K562 (cell line): ENCODE data around the gene HTR4. TPM values are rescaled to one million over a fixed set of nuclear protein-coding genes. Genes with fewer than 3 reads are reported as not detected.
A peak's percentile ranks its signal among the peaks of the same experiment; 100 is the strongest.

ENCODE experiments used
- ATF7 ChIP-seq: fragments of 450-650 bp; IDR thresholded peaks from 2 replicates; pipeline ENCODE4 v1.7.1; 2014; ENCODE audit warnings: mild to moderate bottlenecking, moderate library complexity
- CEBPG ChIP-seq, 3 experiments: fragments of 200-800 bp in 1 of 3; sonication (Bioruptor generic) in 1 of 3; sonication (generic) in 1 of 3; formaldehyde crosslinking in 1 of 3; IDR thresholded peaks in 2 of 3; conservative IDR thresholded peaks in 1 of 3; 2 replicates each; pipeline versions ENCODE4 v1.6.1 to v1.8.0; 2016 to 2022; ENCODE audit warnings: missing compliant biosample characterization in 2 of 3, missing genetic modification characterization in 2 of 3, mild to moderate bottlenecking in 1 of 3, missing genetic modification reagents in 1 of 3
- EHMT2 ChIP-seq: fragments of 450-650 bp; IDR thresholded peaks from 2 replicates; pipeline ENCODE4 v1.6.1; 2018; ENCODE audit warnings: antibody characterized with exemption
- EP300 ChIP-seq: IDR thresholded peaks from 2 replicates; pipeline ENCODE4 v1.6.1; 2012; ENCODE audit warnings: low read length, improper control_type of control experiment
- ESRRB ChIP-seq: fragments of 250-450 bp; sonication (Bioruptor Pico); IDR thresholded peaks from 2 replicates; pipeline ENCODE4 v1.5.0; 2020; ENCODE audit warnings: mild to moderate bottlenecking, moderate library complexity, borderline replicate concordance
- ETV5 ChIP-seq: sonication (generic); formaldehyde crosslinking; IDR thresholded peaks from 2 replicates; pipeline ENCODE4 v1.4.0; 2020; ENCODE audit warnings: low read depth, mild to moderate bottlenecking, missing genetic modification reagents
- EWSR1 ChIP-seq: fragments of 450-650 bp; IDR thresholded peaks from 2 replicates; pipeline ENCODE4 v1.6.1; 2018; ENCODE audit warnings: borderline replicate concordance, mild to moderate bottlenecking, low read depth, moderate library complexity; ENCODE audit not compliant: partially characterized antibody
- FOXP1 ChIP-seq: sonication (generic); formaldehyde crosslinking; IDR thresholded peaks from 2 replicates; pipeline ENCODE4 v1.8.0; 2022; ENCODE audit warnings: mild to moderate bottlenecking, missing genetic modification reagents
- IRF2 ChIP-seq: sonication (generic); formaldehyde crosslinking; IDR thresholded peaks from 2 replicates; pipeline ENCODE4 v1.8.1; 2022; ENCODE audit warnings: mild to moderate bottlenecking, missing genetic modification reagents
- KDM1A ChIP-seq, 2 experiments: fragments of 450-650 bp; IDR thresholded peaks; 2 replicates each; pipeline ENCODE4 v1.6.1; 2016; ENCODE audit warnings: mild to moderate bottlenecking in 2 of 2
- NFE2L1 ChIP-seq: fragments of 450-650 bp; IDR thresholded peaks from 2 replicates; pipeline ENCODE4 v1.6.1; 2016; ENCODE audit warnings: missing genetic modification characterization, low read depth, mild to moderate bottlenecking, missing compliant biosample characterization, moderate library complexity, borderline replicate concordance
- PRMT5 ChIP-seq: sonication (generic); formaldehyde crosslinking; IDR thresholded peaks from 2 replicates; pipeline ENCODE4 v1.5.0; 2020; ENCODE audit warnings: missing genetic modification reagents
- PTTG1 ChIP-seq: fragments of 450-650 bp; IDR thresholded peaks from 2 replicates; pipeline ENCODE4 v1.6.1; 2016; ENCODE audit warnings: low read depth, mild to moderate bottlenecking, missing genetic modification characterization, missing compliant biosample characterization
- RBFOX2 ChIP-seq: fragments of 200-400 bp; formaldehyde crosslinking; IDR thresholded peaks from 2 replicates; pipeline ENCODE4 v1.6.1; 2017; ENCODE audit warnings: low read depth, mild to moderate bottlenecking, low read length, moderate library complexity
- RFX1 ChIP-seq: fragments of 450-650 bp; IDR thresholded peaks from 2 replicates; pipeline ENCODE4 v1.6.1; 2016; ENCODE audit warnings: mild to moderate bottlenecking, moderate library complexity
- SAFB2 ChIP-seq: fragments of 200-400 bp; formaldehyde crosslinking; IDR thresholded peaks from 2 replicates; pipeline ENCODE4 v1.6.1; 2018; ENCODE audit warnings: borderline replicate concordance, low read length, low read depth, moderate library complexity; ENCODE audit not compliant: severe bottlenecking
- SMARCA4 ChIP-seq: fragments of 450-650 bp; IDR thresholded peaks from 2 replicates; pipeline ENCODE4 v1.6.1; 2016
- SMARCC2 ChIP-seq: fragments of 450-650 bp; IDR thresholded peaks from 2 replicates; pipeline ENCODE4 v1.6.1; 2017; ENCODE audit warnings: antibody characterized with exemption, moderate library complexity, mild to moderate bottlenecking, low read depth
- SMARCE1 ChIP-seq: fragments of 450-650 bp; IDR thresholded peaks from 2 replicates; pipeline ENCODE4 v1.7.1; 2016; ENCODE audit warnings: mild to moderate bottlenecking
- SOX6 ChIP-seq: fragments of 450-650 bp; IDR thresholded peaks from 2 replicates; pipeline ENCODE4 v1.6.1; 2014; ENCODE audit warnings: mild to moderate bottlenecking
- SUPT5H ChIP-seq: fragments of 450-650 bp; IDR thresholded peaks from 2 replicates; pipeline ENCODE4 v1.6.1; 2016
- TAF1 ChIP-seq: IDR thresholded peaks from 2 replicates; pipeline ENCODE4 v1.6.1; 2011; ENCODE audit warnings: mild to moderate bottlenecking, low read length, moderate library complexity; ENCODE audit not compliant: insufficient read depth, control insufficient read depth, severe bottlenecking; ENCODE audit errors: extremely low read depth
- TEAD4 ChIP-seq, 2 experiments: sonication (generic) in 1 of 2; formaldehyde crosslinking in 1 of 2; IDR thresholded peaks; 2 replicates each; pipeline versions ENCODE4 v1.6.1 to v1.8.0; 2012 to 2022; ENCODE audit warnings: borderline replicate concordance in 1 of 2, inconsistent platforms in 1 of 2, low read length in 1 of 2, mild to moderate bottlenecking in 1 of 2, missing genetic modification reagents in 1 of 2
- TFAM ChIP-seq: fragments of 250-450 bp; sonication (Bioruptor Pico); conservative IDR thresholded peaks from 2 replicates; pipeline ENCODE4 v1.5.0; 2021; ENCODE audit warnings: mild to moderate bottlenecking, moderate library complexity
- TGIF2 ChIP-seq: sonication (generic); formaldehyde crosslinking; IDR thresholded peaks from 2 replicates; pipeline ENCODE4 v1.8.1; 2022; ENCODE audit warnings: mild to moderate bottlenecking, missing genetic modification reagents, moderate library complexity
- XRCC4 ChIP-seq: IDR thresholded peaks from one replicate; pipeline ENCODE4 v1.6.1; 2011; ENCODE audit not compliant: insufficient read depth, insufficient read length; ENCODE audit errors: extremely low read depth
- ZNF23 ChIP-seq: fragments of 250-450 bp; sonication (Bioruptor Pico); IDR thresholded peaks from 2 replicates; pipeline ENCODE4 v1.4.0; 2020; ENCODE audit warnings: mild to moderate bottlenecking
- ZNF57 ChIP-seq: fragments of 450-650 bp; formaldehyde crosslinking; IDR thresholded peaks from 2 replicates; pipeline ENCODE4 v1.4.0; 2020; ENCODE audit warnings: mild to moderate bottlenecking, moderate library complexity
- ZNF707 ChIP-seq: fragments of 250-450 bp; sonication (Bioruptor Pico); conservative IDR thresholded peaks from 2 replicates; pipeline ENCODE4 v1.8.0; 2022; ENCODE audit warnings: inconsistent platforms, mild to moderate bottlenecking, moderate library complexity
- ZNF740 ChIP-seq, 3 experiments: fragments of 200-800 bp in 1 of 3; sonication (Bioruptor generic) in 1 of 3; sonication (generic) in 1 of 3; formaldehyde crosslinking in 1 of 3; IDR thresholded peaks; 2 replicates each; pipeline versions ENCODE4 v1.6.1 to v1.8.0; 2016 to 2022; ENCODE audit warnings: mild to moderate bottlenecking in 2 of 3, missing compliant biosample characterization in 2 of 3, missing genetic modification characterization in 2 of 3, missing genetic modification reagents in 1 of 3
- polyA plus RNA-seq, 8 experiments: library from polyadenylated mRNA; depleted of rRNA in 4 of 8; stranded (reverse) in 5 of 8; unstranded in 3 of 8; fragments of >200 nt; fragmentation: Nextera tagmentation in 2 of 8; fragmentation: Illumina TruSeq in 1 of 8; extraction: Ambion mirVana in 2 of 8; extraction: Trizol in 1 of 8; gene quantifications; 2 replicates each; pipeline versions ENCODE4 v1.2.1 to v1.2.3, GENCODE V29; 2011 to 2014; ENCODE audit warnings: inconsistent platforms in 1 of 8, missing spikeins in 1 of 8
- total RNA-seq, 7 experiments: library from RNA; depleted of rRNA in 6 of 7; stranded (reverse); fragments of >200 nt in 6 of 7; fragmentation: Illumina TruSeq in 2 of 7; extraction: Trizol in 2 of 7; gene quantifications; 2 replicates each; pipeline versions ENCODE4 v1.2.1 to v1.2.3, GENCODE V29; 2011 to 2021; ENCODE audit warnings: low replicate concordance in 1 of 7

The HTR4 gene
- total and polyA plus RNA-seq, 9 of the 15 experiments (the other 6 are each of a cell fraction or from before 2014, with no cell fraction given) = 0.13 TPM; not detected in 8

- TF ChIP-seq SOX6 (no peak), ESRRB (no peak), PRMT5 (CRISPR knock-in tag) (no peak), SAFB2 (no peak), EP300 (peak; percentile 33; the same call in 1 of the 2 replicates), SMARCC2 (no peak), RBFOX2 (no peak), IRF2 (CRISPR knock-in tag) (no peak), SUPT5H (no peak), EHMT2 (no peak), ZNF707 (no peak), NFE2L1 (tag) (no peak), ZNF23 (CRISPR knock-in tag) (no peak), TEAD4 (IDR thresholded peaks at IDR 0.05; ENCODE audit: low read length) (peak; percentile 68), TEAD4 (CRISPR knock-in tag; IDR thresholded peaks at IDR 0.05; ENCODE audit: borderline replicate concordance) (no peak), CEBPG (CRISPR knock-in tag; IDR thresholded peaks at IDR 0.05) (no peak), CEBPG (tag; conservative IDR thresholded peaks at IDR 0.05 in 1 of 2, IDR thresholded peaks at IDR 0.05 in 1 of 2) (peak in 1 of 2 experiments; percentile 8; a peak in 1 of 4 replicates), TFAM (CRISPR knock-in tag) (no peak), ATF7 (no peak), TGIF2 (no peak), SMARCE1 (peak; percentile 62), FOXP1 (CRISPR knock-in tag) (no peak), KDM1A (IDR thresholded peaks at IDR 0.05) (peak; percentile 73), ZNF740 (CRISPR knock-in tag; IDR thresholded peaks at IDR 0.05) (no peak), ZNF740 (tag; IDR thresholded peaks at IDR 0.05) (no peak), EWSR1 (no peak), SMARCA4 (peak; percentile 44; the same call in 1 of the 2 replicates), ETV5 (no peak), ZNF57 (CRISPR knock-in tag) (no peak), PTTG1 (no peak), XRCC4 (no peak), TAF1 (no peak), RFX1 (no peak)
These were observed 30.6 kb downstream of the HTR4 start (continued) for GRCh38 chr5:148623741-148624140.
